SK-N-SH (cell line): ENCODE results near the gene CPNE7. TPM values are rescaled to one million over a fixed set of nuclear protein-coding genes. Genes with fewer than 3 reads are reported as not detected.

ENCODE experiments used
- CTCF ChIA-PET: fragments of 300-600, 350-600 bp; formaldehyde crosslinking; extraction: SDS; loops from one replicate; lab custom pipeline; 2021; lab: Yijun Ruan, JAX
- POLR2A ChIA-PET: fragments of 350-600 bp; sonication (Branson Sonifier 250); formaldehyde crosslinking; extraction: SDS; loops from one replicate; lab custom pipeline; 2020; ENCODE audit warnings: antibody characterized with exemption, inconsistent platforms; lab: Yijun Ruan, JAX
- DNase-seq: peaks from one replicate; pipeline ENCODE4 v3.0.0; 2012
- H2AFZ ChIP-seq: fragments of 200-600 bp; sonication (generic); 2 replicates; pipeline ENCODE4 v1.8.1; 2016; ENCODE audit warnings: antibody characterized with exemption, mild to moderate bottlenecking, low read depth
- H3F3A ChIP-seq: fragments of 200-600 bp; sonication (generic); replicated peaks from 2 replicates; pipeline ENCODE3; 2016; ENCODE audit warnings: antibody characterized with exemption, mild to moderate bottlenecking; ENCODE audit not compliant: insufficient read depth
- H3K27ac ChIP-seq, 2 experiments: fragments of 200-500 bp in 1 of 2; fragments of 200-600 bp in 1 of 2; sonication (Bioruptor generic) in 1 of 2; sonication (generic), shearing (Covaris generic) in 1 of 2; 2 replicates each; pipeline versions ENCODE4 v1.5.1 to v1.6.1; 2014 to 2016; ENCODE audit warnings: low read depth in 2 of 2, inconsistent platforms in 1 of 2, low read length in 1 of 2, mild to moderate bottlenecking in 1 of 2, mixed read lengths in 1 of 2
- H3K27me3 ChIP-seq: fragments of 200-600 bp; sonication (generic), shearing (Covaris generic); 2 replicates; pipeline ENCODE4 v1.6.1; 2016; ENCODE audit warnings: mixed run types; ENCODE audit not compliant: insufficient read depth
- H3K36me3 ChIP-seq, 2 experiments: fragments of 200-500 bp in 1 of 2; fragments of 200-600 bp in 1 of 2; sonication (Bioruptor generic) in 1 of 2; sonication (generic) in 1 of 2; replicated peaks in 1 of 2; 2 replicates each; pipeline versions ENCODE3 to v1.5.1; 2014 to 2016; ENCODE audit warnings: low read length in 1 of 2, mild to moderate bottlenecking in 1 of 2; ENCODE audit not compliant: insufficient read depth in 2 of 2, control insufficient read depth in 1 of 2
- H3K4me1 ChIP-seq, 2 experiments: fragments of 200-500 bp in 1 of 2; fragments of 200-600 bp in 1 of 2; sonication (Bioruptor generic) in 1 of 2; sonication (generic), shearing (Covaris generic) in 1 of 2; 2 replicates each; pipeline versions ENCODE4 v1.5.1 to v1.6.1; 2014 to 2016; ENCODE audit warnings: low read depth in 1 of 2, low read length in 1 of 2, mixed run types in 1 of 2; ENCODE audit not compliant: insufficient read depth in 2 of 2, control insufficient read depth in 1 of 2
- H3K4me2 ChIP-seq: fragments of 200-600 bp; sonication (generic), shearing (Covaris generic); 2 replicates; pipeline ENCODE4 v1.6.1; 2017; ENCODE audit warnings: mixed run types
- H3K4me3 ChIP-seq, 2 experiments: fragments of 200-500 bp in 1 of 2; fragments of 200-600 bp in 1 of 2; sonication (Bioruptor generic) in 1 of 2; sonication (generic), shearing (Covaris generic) in 1 of 2; 2 replicates each; pipeline versions ENCODE4 v1.5.1 to v1.8.1; 2014 to 2016; ENCODE audit warnings: low read depth in 2 of 2, inconsistent platforms in 1 of 2, low read length in 1 of 2, mild to moderate bottlenecking in 1 of 2, mixed read lengths in 1 of 2, moderate library complexity in 1 of 2
- H3K79me2 ChIP-seq: fragments of 200-600 bp; sonication (generic); 2 replicates; pipeline ENCODE4 v1.8.1; 2017; ENCODE audit warnings: mild to moderate bottlenecking; ENCODE audit not compliant: insufficient read depth
- H3K9ac ChIP-seq: fragments of 200-600 bp; sonication (generic); 2 replicates; pipeline ENCODE4 v1.6.1; 2017; ENCODE audit warnings: mixed run types
- H3K9me2 ChIP-seq: fragments of 200-600 bp; sonication (generic); 2 replicates; pipeline ENCODE4 v1.6.1; 2017; ENCODE audit warnings: mixed run types
- H3K9me3 ChIP-seq: fragments of 200-600 bp; sonication (generic); 2 replicates; pipeline ENCODE4 v1.6.1; 2017; ENCODE audit warnings: mixed run types, mild to moderate bottlenecking, moderate library complexity
- H4K20me1 ChIP-seq: fragments of 200-600 bp; sonication (generic); 2 replicates; pipeline ENCODE4 v1.6.1; 2017; ENCODE audit warnings: mild to moderate bottlenecking, mixed run types; ENCODE audit not compliant: insufficient read depth
- ELF1 ChIP-seq: IDR thresholded peaks from 2 replicates; pipeline ENCODE4 v1.4.0; 2012
- EP300 ChIP-seq, 2 experiments: IDR thresholded peaks; 2 replicates each; pipeline versions ENCODE4 v1.4.0 to v1.6.1; 2012; ENCODE audit warnings: borderline replicate concordance in 1 of 2, low read depth in 1 of 2, low read length in 1 of 2
- EZH2phosphoT487 ChIP-seq: fragments of 200-600 bp; sonication (generic); IDR thresholded peaks from 2 replicates; pipeline ENCODE4 v1.6.1; 2017; ENCODE audit warnings: low read depth, mixed run types, mild to moderate bottlenecking, antibody characterized with exemption, moderate library complexity, borderline replicate concordance
- FOSL2 ChIP-seq: IDR thresholded peaks from 2 replicates; pipeline ENCODE4 v1.4.0; 2012; ENCODE audit warnings: low read depth, mild to moderate bottlenecking, moderate library complexity, borderline replicate concordance
- FOXM1 ChIP-seq: IDR thresholded peaks from 2 replicates; pipeline ENCODE4 v1.4.0; 2012; ENCODE audit warnings: low read depth, mild to moderate bottlenecking
- GABPA ChIP-seq: IDR thresholded peaks from 2 replicates; pipeline ENCODE4 v1.4.0; 2012; ENCODE audit warnings: low read depth, mild to moderate bottlenecking
- GATA2 ChIP-seq: sonication (generic); formaldehyde crosslinking; IDR thresholded peaks from 2 replicates; pipeline ENCODE4 v1.5.0; 2020; ENCODE audit warnings: mild to moderate bottlenecking, missing genetic modification reagents
- IRF3 ChIP-seq: fragments of 150-350 bp; IDR thresholded peaks from 2 replicates; pipeline ENCODE4 v1.6.1; 2016; ENCODE audit warnings: mild to moderate bottlenecking, low read depth, low read length
- MEF2A ChIP-seq: IDR thresholded peaks from 2 replicates; pipeline ENCODE4 v1.4.0; 2012; ENCODE audit warnings: low read depth, borderline replicate concordance
- RAD21 ChIP-seq: IDR thresholded peaks from 2 replicates; pipeline ENCODE4 v1.6.1; 2012; ENCODE audit warnings: mild to moderate bottlenecking, low read length
- SIN3A ChIP-seq: IDR thresholded peaks from 2 replicates; pipeline ENCODE4 v1.6.1; 2012; ENCODE audit warnings: low read depth, mild to moderate bottlenecking, low read length, moderate library complexity, borderline replicate concordance
- TCF12 ChIP-seq: IDR thresholded peaks from 2 replicates; pipeline ENCODE4 v1.4.0; 2012
- TEAD4 ChIP-seq: IDR thresholded peaks from 2 replicates; pipeline ENCODE4 v1.4.0; 2012; ENCODE audit warnings: mild to moderate bottlenecking, borderline replicate concordance; ENCODE audit not compliant: insufficient read depth
- YY1 ChIP-seq: IDR thresholded peaks from 2 replicates; pipeline ENCODE4 v1.4.0; 2012; ENCODE audit warnings: low read depth, mild to moderate bottlenecking
- WGBS: methylation state at CpG from one replicate; pipeline ENCODE4 v1.1.6; 2017; ENCODE audit warnings: low lambda C conversion rate; 5-methylcytosine and 5-hydroxymethylcytosine counted together
- polyA plus RNA-seq, 3 experiments: library from polyadenylated mRNA; depleted of rRNA; stranded (reverse); fragments of >200 nt; gene quantifications; 2 replicates each; pipeline ENCODE4 v1.2.3, GENCODE V29; 2012
- TF ChIP-seq, protein P1 (sequence below): IDR thresholded peaks from 2 replicates; pipeline ENCODE4 v1.4.0; 2012; ENCODE audit warnings: low read depth
- TF ChIP-seq, protein P2 (sequence below): fragments of 150-350 bp; IDR thresholded peaks from 2 replicates; pipeline ENCODE4 v1.6.1; 2017; ENCODE audit warnings: antibody characterized with exemption, low read length, low read depth, borderline replicate concordance
- TF ChIP-seq, protein P3 (sequence below): IDR thresholded peaks from 2 replicates; pipeline ENCODE4 v1.4.0; 2012; ENCODE audit warnings: low read depth, borderline replicate concordance

CPNE7 gene
- polyA plus RNA-seq, 1 of the 3 experiments (the other 2 are of a cell fraction) = 3.9 TPM

- DNase-seq = no peak
- ChIA-PET POLR2A (no interaction called here), CTCF (interaction anchor here (0.6 kb wide), 1 partner anchor 21 kb away, joined by 3 read pairs; no protein-coding TSS in a partner anchor)
- Histone ChIP-seq H3F3A (peaks cover 4% of the 10 kb centered on the region), H3K4me2 (no peak overlapping the region), H3K79me2 (no peaks in the 10 kb centered on the region), H3K9me3 (no peaks in the 10 kb centered on the region), H3K9me2 (no peaks in the 10 kb centered on the region), H3K27ac (no peak overlapping the region), H3K4me1 (no peaks in the 10 kb centered on the region; a peak in 1 of 4 replicates), H3K9ac (no peak overlapping the region), H2AFZ (no peak overlapping the region), H3K27me3 (no peaks in the 10 kb centered on the region), H3K4me3 (no peak overlapping the region), H4K20me1 (no peaks in the 10 kb centered on the region), H3K36me3 (no peaks in the 10 kb centered on the region)
- WGBS = 88% methylated on average over 8 of the region's 26 CpGs
- TF ChIP-seq IRF3 (no peak), TCF12 (no peak), EZH2phosphoT487 (no peak), EP300 (IDR thresholded peaks at IDR 0.05; ENCODE audit: borderline replicate concordance in 1 of 2, low read depth in 1 of 2, low read length in 1 of 2) (no peak), FOSL2 (no peak), FOXM1 (no peak), RAD21 (no peak), GATA2 (CRISPR knock-in tag) (no peak), MEF2A (no peak), ELF1 (no peak), TEAD4 (no peak)
- TF ChIP-seq, protein P1, sequence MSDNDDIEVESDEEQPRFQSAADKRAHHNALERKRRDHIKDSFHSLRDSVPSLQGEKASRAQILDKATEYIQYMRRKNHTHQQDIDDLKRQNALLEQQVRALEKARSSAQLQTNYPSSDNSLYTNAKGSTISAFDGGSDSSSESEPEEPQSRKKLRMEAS = no peak
- TF ChIP-seq, protein P2, sequence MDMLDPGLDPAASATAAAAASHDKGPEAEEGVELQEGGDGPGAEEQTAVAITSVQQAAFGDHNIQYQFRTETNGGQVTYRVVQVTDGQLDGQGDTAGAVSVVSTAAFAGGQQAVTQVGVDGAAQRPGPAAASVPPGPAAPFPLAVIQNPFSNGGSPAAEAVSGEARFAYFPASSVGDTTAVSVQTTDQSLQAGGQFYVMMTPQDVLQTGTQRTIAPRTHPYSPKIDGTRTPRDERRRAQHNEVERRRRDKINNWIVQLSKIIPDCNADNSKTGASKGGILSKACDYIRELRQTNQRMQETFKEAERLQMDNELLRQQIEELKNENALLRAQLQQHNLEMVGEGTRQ = no peak
Measured at GRCh38 chr16:89588413-89589109, 13.0 kb downstream of the CPNE7 start.

GRCh38 chr16:89589241-89589926, 13.8 kb downstream of the CPNE7 start:
- no peak overlapping the region for H3K9ac ChIP-seq
- 89% methylated on average over 12 of the region's 21 CpGs for WGBS
- ChIA-PET POLR2A (no interaction called here), CTCF (interaction anchor here (1.0 to 1.3 kb wide), 2 partner anchors 25 to 26 kb away, joined by 3 to 6 read pairs; no protein-coding TSS in a partner anchor)
- no peaks in the 10 kb centered on the region for H3K36me3 ChIP-seq
- H3K9me2 ChIP-seq = no peaks in the 10 kb centered on the region
- no peak overlapping the region for H3K4me3 ChIP-seq
- no peaks in the 10 kb centered on the region for H3K79me2 ChIP-seq
- H3F3A ChIP-seq = peaks cover 4% of the 10 kb centered on the region
- no peaks in the 10 kb centered on the region for H3K27me3 ChIP-seq
- no peaks in the 10 kb centered on the region; a peak in 1 of 4 replicates for H3K4me1 ChIP-seq
- no peak for DNase-seq
- H3K9me3 ChIP-seq = no peaks in the 10 kb centered on the region
- no peaks in the 10 kb centered on the region for H4K20me1 ChIP-seq
- no peak overlapping the region for H3K27ac ChIP-seq
- no peak overlapping the region for H2AFZ ChIP-seq
- H3K4me2 ChIP-seq = no peak overlapping the region
- TF ChIP-seq SIN3A (no peak), IRF3 (no peak), TEAD4 (no peak), RAD21 (no peak), YY1 (no peak), GABPA (no peak)
- TF ChIP-seq, protein P3, sequence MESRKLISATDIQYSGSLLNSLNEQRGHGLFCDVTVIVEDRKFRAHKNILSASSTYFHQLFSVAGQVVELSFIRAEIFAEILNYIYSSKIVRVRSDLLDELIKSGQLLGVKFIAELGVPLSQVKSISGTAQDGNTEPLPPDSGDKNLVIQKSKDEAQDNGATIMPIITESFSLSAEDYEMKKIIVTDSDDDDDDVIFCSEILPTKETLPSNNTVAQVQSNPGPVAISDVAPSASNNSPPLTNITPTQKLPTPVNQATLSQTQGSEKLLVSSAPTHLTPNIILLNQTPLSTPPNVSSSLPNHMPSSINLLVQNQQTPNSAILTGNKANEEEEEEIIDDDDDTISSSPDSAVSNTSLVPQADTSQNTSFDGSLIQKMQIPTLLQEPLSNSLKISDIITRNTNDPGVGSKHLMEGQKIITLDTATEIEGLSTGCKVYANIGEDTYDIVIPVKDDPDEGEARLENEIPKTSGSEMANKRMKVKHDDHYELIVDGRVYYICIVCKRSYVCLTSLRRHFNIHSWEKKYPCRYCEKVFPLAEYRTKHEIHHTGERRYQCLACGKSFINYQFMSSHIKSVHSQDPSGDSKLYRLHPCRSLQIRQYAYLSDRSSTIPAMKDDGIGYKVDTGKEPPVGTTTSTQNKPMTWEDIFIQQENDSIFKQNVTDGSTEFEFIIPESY = no peak
